Measurements from ENCODE around the gene GCHFR.

DNA sequence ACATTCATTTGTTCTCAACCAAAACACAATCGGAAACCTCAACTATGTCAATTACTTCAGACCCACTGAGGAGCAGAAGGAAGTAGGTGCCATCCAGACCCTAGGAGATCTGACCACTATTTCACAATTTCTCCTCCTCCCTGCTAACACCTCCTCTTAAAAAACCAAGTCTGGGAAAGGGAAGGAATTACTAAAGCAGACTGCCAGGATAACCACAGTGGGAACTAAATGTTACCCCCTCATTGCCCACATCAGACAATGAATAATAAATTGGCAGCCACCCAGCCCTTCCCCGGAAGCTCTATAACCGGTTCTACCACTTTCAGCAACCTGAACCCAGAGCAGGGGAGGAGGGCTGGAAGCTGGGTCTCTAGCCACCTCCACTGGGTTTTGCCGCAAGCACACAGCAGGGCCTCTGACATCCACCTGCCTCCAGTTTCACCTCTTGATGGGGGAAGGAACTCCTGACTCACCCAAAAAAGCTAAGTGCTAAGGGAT lies 23.5 kb downstream of the GCHFR start:
- TF ChIP-seq, protein P1, sequence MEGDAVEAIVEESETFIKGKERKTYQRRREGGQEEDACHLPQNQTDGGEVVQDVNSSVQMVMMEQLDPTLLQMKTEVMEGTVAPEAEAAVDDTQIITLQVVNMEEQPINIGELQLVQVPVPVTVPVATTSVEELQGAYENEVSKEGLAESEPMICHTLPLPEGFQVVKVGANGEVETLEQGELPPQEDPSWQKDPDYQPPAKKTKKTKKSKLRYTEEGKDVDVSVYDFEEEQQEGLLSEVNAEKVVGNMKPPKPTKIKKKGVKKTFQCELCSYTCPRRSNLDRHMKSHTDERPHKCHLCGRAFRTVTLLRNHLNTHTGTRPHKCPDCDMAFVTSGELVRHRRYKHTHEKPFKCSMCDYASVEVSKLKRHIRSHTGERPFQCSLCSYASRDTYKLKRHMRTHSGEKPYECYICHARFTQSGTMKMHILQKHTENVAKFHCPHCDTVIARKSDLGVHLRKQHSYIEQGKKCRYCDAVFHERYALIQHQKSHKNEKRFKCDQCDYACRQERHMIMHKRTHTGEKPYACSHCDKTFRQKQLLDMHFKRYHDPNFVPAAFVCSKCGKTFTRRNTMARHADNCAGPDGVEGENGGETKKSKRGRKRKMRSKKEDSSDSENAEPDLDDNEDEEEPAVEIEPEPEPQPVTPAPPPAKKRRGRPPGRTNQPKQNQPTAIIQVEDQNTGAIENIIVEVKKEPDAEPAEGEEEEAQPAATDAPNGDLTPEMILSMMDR (IDR thresholded peaks at IDR 0.05): no peak
- TF ChIP-seq POLR2A (IDR thresholded peaks at IDR 0.05; ENCODE audit: low read depth) (no peak), EP300 (IDR thresholded peaks at IDR 0.05) (no peak), POLR2AphosphoS5 (IDR thresholded peaks at IDR 0.05) (no peak)

Data from esophagus muscularis mucosa (tissue), 4 donors.